Osteocyte (in vitro differentiated cells): ENCODE measurements around the gene DBF4B. TPM values are rescaled to one million over a fixed set of nuclear protein-coding genes. Genes with fewer than 3 reads are reported as not detected.

Experiments
- DNase-seq: peaks from one replicate; pipeline ENCODE4 v3.0.0; 2021; ENCODE audit warnings: mixed read lengths; ENCODE audit not compliant: unreplicated experiment; ENCODE audit errors: extremely low spot score
- H3K27ac Mint-ChIP-seq: one replicate; pipeline ENCODE4 v1.8.0; 2021; ENCODE audit warnings: mild to moderate bottlenecking, mixed read lengths; ENCODE audit not compliant: unreplicated experiment
- H3K27me3 Mint-ChIP-seq: one replicate; pipeline ENCODE4 v1.8.0; 2021; ENCODE audit warnings: mixed read lengths; ENCODE audit not compliant: unreplicated experiment
- H3K36me3 Mint-ChIP-seq: one replicate; pipeline ENCODE4 v1.8.0; 2021; ENCODE audit warnings: mixed read lengths; ENCODE audit not compliant: unreplicated experiment
- H3K4me1 Mint-ChIP-seq: one replicate; pipeline ENCODE4 v1.8.0; 2021; ENCODE audit warnings: mixed read lengths; ENCODE audit not compliant: unreplicated experiment
- H3K4me3 Mint-ChIP-seq: one replicate; pipeline ENCODE4 v1.8.0; 2021; ENCODE audit warnings: mild to moderate bottlenecking, moderate library complexity, mixed read lengths; ENCODE audit not compliant: unreplicated experiment
- H3K9me3 Mint-ChIP-seq: one replicate; pipeline ENCODE4 v1.8.0; 2021; ENCODE audit warnings: mixed read lengths; ENCODE audit not compliant: unreplicated experiment
- long read RNA-seq: library from polyadenylated mRNA; unstranded; transcript quantifications from one replicate; pipeline ENCODE4 v2.0.0, GENCODE V29; 2021
- total RNA-seq: library from RNA; stranded (reverse); gene quantifications from 2 replicates; pipeline ENCODE4 v1.2.1, GENCODE V29; 2021
- TF ChIP-seq, protein P1 (sequence below): fragments of 200-600 bp; sonication (generic); IDR thresholded peaks from 2 replicates; pipeline ENCODE4 v1.5.0; 2021; ENCODE audit warnings: antibody characterized with exemption, mild to moderate bottlenecking, moderate library complexity

DBF4B gene, protein sequence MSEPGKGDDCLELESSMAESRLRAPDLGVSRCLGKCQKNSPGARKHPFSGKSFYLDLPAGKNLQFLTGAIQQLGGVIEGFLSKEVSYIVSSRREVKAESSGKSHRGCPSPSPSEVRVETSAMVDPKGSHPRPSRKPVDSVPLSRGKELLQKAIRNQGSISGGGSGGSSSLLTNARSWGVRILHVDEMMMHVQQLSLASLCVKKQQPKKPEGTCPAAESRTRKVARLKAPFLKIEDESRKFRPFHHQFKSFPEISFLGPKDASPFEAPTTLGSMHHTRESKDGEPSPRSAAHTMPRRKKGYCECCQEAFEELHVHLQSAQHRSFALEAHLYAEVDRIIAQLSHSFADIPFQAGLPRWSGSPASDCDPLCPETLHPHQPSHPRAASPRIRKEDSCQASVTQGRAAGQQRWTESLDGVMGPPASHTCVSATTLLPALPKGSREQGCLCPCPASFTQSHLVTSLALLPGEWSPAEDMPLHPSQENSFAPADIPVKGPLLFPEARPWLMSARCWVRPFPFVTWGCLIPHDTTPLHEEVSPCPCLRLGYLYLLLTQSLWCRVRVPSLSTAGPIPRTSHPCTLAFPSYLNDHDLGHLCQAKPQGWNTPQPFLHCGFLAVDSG
- 6.7 and 9.2 TPM in 2 replicates for total RNA-seq
- long read RNA-seq, transcript DBF4B-208 (5 exons, 836 nt) = major isoform, 6 of 9 reads
- long read RNA-seq, partial matches to known transcripts = 0 of 9 reads
- long read RNA-seq, other reads (novel, unspliced or antisense) = 2 of 9 reads

GRCh38 chr17:44708401-44709263, at the start of gene DBF4B:
DBF4B (plus strand) TSS chr17:44708665; CDS start chr17:44708821, 156 bp downstream.
- no peak within 1 kb of the TSS for H3K27ac Mint-ChIP-seq
- no peaks in the 10 kb centered on the region for H3K36me3 Mint-ChIP-seq
- no peak within 1 kb of the TSS for H3K4me3 Mint-ChIP-seq
- H3K9me3 Mint-ChIP-seq = no peaks in the 10 kb centered on the region
- TF ChIP-seq, protein P1, sequence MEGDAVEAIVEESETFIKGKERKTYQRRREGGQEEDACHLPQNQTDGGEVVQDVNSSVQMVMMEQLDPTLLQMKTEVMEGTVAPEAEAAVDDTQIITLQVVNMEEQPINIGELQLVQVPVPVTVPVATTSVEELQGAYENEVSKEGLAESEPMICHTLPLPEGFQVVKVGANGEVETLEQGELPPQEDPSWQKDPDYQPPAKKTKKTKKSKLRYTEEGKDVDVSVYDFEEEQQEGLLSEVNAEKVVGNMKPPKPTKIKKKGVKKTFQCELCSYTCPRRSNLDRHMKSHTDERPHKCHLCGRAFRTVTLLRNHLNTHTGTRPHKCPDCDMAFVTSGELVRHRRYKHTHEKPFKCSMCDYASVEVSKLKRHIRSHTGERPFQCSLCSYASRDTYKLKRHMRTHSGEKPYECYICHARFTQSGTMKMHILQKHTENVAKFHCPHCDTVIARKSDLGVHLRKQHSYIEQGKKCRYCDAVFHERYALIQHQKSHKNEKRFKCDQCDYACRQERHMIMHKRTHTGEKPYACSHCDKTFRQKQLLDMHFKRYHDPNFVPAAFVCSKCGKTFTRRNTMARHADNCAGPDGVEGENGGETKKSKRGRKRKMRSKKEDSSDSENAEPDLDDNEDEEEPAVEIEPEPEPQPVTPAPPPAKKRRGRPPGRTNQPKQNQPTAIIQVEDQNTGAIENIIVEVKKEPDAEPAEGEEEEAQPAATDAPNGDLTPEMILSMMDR = no peak
- H3K4me1 Mint-ChIP-seq = peaks cover 6% of the 10 kb centered on the region
- H3K27me3 Mint-ChIP-seq = peaks cover 11% of the 10 kb centered on the region
- DNase-seq = peak; percentile 91

GRCh38 chr17:44661835-44662234, 46.6 kb upstream of the DBF4B start:
- no peak for DNase-seq
- TF ChIP-seq, protein P1 = no peak
- Mint-ChIP-seq H3K9me3 (no peaks in the 10 kb centered on the region), H3K27ac (no peak overlapping the region), H3K4me3 (no peak overlapping the region), H3K36me3 (no peaks in the 10 kb centered on the region), H3K27me3 (peaks cover 11% of the 10 kb centered on the region), H3K4me1 (peaks cover 3% of the 10 kb centered on the region)

GRCh38 chr17:44663095-44663494, 45.4 kb upstream of the DBF4B start:
- Mint-ChIP-seq H3K4me3 (no peak overlapping the region), H3K36me3 (no peaks in the 10 kb centered on the region), H3K4me1 (no peaks in the 10 kb centered on the region), H3K27me3 (peaks cover 18% of the 10 kb centered on the region), H3K27ac (no peak overlapping the region), H3K9me3 (no peaks in the 10 kb centered on the region)
- TF ChIP-seq, protein P1 = no peak
- DNase-seq = no peak

- H3K4me1 Mint-ChIP-seq = no peaks in the 10 kb centered on the region
- no peaks in the 10 kb centered on the region for H3K9me3 Mint-ChIP-seq
- no peak for DNase-seq
- no peak overlapping the region for H3K4me3 Mint-ChIP-seq
- H3K27ac Mint-ChIP-seq = no peak overlapping the region
- TF ChIP-seq, protein P1 = no peak
- H3K36me3 Mint-ChIP-seq = no peaks in the 10 kb centered on the region
- H3K27me3 Mint-ChIP-seq = peaks cover 18% of the 10 kb centered on the region
These were observed 43.6 kb upstream of the DBF4B start for GRCh38 chr17:44664867-44665266.
